ENCODE data around the gene EHBP1.

EHBP1 gene

GRCh38 chr2:63035169-63035568 is 329.7 kb downstream of the EHBP1 start:
- no peak for DNase-seq

- no peak for DNase-seq
Measured at GRCh38 chr2:63035660-63036059, 330.1 kb downstream of the EHBP1 start.

DNA sequence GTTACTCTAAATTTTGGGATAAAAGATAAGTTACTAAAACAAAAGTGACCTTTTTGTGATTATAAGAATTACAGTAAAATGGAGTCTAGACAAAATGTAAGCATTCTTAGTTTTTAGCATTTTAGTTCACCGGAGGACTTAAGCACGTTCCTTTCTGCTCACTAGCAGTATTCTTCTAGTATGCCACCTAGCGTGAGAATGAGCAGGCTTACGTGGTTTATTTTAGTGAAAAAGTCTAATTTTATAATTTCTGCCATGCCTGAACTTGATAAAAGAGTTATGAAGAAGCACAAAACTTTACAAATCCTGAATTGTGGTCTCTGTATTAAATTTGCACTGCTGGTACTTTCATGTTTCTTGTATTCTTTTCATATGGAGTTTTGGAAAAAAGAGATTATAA is 332.5 kb downstream of the EHBP1 start:
- DNase-seq = no peak

DNA sequence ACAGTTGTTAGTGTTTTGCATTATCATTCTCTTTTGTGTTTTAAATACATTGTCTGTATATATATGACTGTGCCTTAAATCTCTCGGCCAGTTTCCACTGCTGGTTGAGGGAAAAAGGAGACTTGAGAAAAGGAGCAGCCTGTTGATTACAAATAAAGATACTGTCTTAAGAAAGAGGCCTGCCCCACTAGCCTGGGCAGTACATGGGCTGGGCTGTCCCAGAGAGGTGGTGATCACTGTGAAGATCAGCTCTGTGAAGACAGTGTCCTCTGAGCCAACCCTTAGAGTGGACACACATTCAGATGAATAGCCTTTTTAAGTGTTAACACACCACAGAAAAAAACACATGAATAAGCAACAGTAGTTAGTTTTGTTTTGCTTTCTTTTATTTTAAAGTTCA is 335.1 kb downstream of the EHBP1 start:
- DNase-seq = no peak

DNA sequence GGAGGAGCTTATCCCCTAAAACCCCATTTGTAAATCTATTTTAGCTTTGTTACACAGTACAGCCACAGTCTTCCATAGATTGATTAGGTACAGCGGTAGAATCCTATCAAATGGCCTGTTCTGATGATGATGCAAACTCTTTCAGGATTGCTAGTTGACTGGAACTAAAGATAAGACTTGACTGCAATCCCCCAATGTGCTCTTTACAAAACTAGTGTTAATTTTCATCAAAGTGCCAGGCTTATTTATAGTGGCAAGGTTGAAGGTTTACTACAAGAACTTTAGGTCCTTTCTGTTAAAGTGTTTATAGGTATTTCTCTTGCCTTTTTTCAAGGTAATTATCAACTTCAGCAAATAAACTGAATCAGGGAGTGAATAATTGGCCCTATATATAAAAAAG is 336.1 kb downstream of the EHBP1 start:
- DNase-seq = no peak

- no peak for DNase-seq
Measured at GRCh38 chr2:63044362-63045327, 339.1 kb downstream of the EHBP1 start.

DNA sequence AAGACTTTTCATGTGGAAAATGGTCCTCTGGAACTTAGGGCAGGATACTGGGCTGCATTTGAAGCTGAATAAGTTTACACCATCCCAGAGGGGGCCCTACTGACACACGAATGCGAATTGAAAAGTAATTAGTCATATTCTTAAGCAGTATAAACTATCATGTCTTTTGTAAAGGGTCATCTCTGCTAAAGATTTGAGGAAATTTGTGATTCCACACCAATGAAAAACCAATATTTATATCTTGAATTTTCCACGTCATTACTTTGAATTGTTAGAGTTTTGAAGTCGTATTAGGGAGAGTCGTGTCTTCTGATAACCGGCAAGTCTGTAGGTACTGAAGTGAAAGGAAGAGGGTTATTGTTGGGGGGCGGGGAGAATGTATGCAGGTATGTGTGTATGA is 341.0 kb downstream of the EHBP1 start:
- DNase-seq = no peak

GRCh38 chr2:63046961-63047320 is 341.4 kb downstream of the EHBP1 start:
- DNase-seq = no peak

DNA sequence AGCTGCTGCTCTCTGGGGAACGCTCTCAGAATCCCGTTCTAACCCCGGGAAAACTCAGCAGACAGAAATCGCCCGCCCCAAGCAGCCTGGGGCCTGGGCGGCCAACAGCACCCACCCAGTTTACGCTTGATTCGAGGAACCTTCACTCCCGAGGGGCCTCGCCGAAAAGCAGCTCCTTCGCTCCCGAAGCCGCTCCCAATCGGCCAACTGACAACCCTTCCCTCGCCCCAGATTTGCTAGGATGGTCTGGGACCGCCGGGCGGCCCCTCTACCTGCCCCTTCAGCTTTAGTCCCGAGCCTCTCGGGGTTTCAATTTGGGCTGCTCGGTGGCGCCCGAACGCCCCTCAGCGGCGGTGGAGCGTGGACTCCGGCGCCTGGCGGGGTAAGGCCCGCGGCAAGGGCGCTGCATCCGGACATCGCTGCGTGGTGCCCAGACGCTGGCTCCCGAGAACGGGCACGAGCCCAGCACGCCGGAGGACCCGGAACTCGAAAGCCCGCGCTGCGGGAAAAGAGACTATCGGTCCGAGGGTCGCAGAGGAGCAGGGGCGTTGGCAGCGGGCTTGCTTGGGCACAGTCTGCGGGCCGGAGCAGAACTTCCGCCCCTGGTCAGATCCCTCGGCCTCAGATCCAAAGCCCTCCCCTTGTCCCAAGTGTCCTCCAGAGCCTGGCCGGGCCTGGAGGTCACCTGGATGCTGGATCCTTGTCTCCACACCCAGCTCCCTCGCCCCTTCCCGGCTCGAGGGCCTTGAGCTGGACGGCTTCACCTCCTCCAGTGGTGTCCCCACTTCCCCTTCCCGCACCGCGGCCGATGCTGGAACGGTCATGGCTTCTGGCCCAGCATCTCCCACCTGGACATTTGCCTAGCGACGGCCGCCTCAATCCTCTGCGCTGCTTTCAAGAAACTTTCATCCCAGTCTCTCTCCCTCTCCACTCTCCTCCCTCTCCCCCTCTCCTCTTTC is 342.1 kb downstream of the EHBP1 start:
- DNase-seq = no peak

DNA sequence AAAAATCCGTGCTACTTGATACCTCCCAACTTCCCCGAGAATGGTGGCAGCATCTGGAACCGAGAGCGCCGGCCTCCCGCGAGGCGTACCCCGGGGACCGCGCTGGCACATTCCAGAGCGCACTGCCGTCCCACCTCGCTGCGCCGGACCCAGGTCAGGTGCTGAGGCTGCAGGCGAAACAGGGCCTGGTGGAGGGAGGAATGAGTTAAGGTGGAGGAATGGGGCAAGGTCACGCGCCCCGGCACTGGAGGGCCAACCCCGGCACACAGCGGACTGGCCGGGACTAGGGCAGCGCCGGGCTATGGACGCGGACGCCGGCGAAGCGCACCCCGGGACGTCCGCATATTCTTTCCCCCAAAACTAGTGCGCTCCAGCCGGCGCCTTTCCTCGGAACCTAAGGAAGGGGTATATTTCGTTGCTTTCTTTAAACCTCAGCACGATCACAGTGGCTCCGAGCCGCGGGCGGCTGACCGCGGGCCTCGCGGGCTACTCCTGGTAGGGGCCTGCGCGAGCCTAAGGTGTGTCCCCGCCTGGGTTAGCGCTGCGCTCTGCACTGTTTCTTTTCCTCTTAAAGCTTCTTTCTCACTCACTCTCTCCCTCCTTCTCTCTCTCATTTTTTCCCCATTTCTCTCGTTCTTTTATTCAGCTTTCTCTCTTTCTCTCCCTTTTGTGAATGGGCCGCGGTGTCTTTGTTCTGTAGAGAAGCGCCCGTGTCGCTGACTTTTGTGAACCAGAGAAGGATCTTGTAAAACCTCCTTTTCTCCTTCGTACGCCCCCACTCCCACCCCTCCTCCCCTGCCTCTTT is 343.1 kb downstream of the EHBP1 start:
- no peak for DNase-seq

DNA sequence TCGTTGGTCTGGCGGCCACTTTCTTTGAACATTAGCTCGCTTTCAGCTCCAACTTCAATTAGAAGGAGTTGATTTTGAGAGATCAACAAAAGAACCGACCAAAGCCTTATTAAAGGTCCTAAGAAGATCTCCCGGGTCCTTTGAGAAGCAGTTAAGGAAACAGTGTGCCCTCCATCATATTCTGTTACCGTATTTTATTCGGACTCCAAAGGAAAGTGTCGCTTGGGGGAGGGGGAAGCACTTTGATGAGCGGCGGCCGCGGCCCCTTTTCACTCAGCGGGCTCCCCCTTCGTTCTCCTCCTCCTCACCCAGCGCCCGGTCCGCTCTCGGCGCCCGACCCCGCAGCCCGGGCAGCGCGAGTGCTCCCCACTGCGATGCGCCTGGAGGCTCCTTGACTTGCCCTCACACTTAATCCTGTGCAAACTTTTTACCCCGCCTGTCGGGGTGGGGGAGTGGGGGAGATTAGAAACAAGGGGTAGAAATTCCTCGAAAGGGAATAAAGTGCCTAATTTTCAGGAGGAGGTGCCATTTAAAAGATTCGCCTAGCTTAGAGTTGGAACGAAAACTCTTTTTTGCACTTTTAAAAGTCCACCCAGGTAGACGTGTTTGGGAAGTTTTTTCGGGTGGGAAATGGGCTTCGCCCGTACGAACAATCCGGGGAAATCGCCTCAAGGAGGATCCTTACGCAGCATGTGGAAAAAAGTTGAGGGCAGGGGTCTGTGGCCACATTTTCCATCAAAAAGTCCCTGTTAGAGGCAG is 343.9 kb downstream of the EHBP1 start:
- no peak for DNase-seq

DNA sequence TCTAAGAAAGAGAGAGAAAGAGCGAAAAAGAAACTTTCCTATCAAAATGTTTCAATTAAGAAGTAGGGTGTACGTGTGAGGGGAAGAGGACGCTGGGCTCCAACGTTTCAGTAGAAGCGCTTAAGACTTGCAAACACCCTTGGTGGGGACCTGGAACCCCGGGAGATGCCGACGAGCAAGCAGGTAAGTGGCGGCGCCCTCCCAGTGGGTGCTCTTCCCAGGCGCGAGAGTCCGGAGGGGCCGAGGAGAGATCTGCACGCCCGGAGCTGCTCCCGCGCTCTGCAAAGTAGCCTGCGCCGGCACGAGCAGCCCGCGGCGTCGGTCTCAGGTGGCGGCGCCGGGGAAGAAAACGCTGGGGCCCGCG is 344.4 kb downstream of the EHBP1 start:
- DNase-seq = no peak

- no peak for DNase-seq
Measured at GRCh38 chr2:63050334-63051041, 345.0 kb downstream of the EHBP1 start, which contains the start of gene OTX1. Gene OTX1 (plus strand): TSS chr2:63050830. CDS start chr2:63052991, 2,161 bp downstream.

GRCh38 chr2:63051042-63051794 is 345.7 kb downstream of the EHBP1 start:
- DNase-seq = no peak

DNA sequence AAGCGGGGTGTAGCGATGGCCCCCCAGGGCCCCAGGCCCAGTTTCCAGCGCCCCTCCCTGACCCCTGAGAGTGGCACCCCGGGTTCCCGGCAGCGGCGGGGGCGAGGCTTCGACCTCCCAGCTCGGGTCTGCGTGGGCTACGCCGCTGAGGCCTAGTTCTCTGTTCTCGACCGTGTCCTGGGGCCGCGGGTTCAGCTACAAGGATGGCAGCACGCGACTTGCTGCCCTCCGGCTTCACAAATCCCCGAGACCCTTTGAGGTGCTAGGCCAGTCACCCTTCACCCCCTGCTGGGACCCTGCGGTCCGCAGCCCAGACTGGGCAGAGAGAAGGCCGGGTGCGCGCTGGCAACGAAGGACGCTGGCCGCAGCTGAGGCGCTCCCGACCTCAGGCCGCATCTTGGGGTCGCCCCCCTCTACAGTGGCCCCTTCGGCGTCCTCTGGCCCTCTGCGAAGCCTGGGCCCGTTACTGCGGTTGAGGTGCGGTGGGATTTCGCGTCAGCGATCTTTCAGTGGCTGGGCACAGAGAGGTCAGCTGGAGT is 346.4 kb downstream of the EHBP1 start:
- DNase-seq = no peak

DNA sequence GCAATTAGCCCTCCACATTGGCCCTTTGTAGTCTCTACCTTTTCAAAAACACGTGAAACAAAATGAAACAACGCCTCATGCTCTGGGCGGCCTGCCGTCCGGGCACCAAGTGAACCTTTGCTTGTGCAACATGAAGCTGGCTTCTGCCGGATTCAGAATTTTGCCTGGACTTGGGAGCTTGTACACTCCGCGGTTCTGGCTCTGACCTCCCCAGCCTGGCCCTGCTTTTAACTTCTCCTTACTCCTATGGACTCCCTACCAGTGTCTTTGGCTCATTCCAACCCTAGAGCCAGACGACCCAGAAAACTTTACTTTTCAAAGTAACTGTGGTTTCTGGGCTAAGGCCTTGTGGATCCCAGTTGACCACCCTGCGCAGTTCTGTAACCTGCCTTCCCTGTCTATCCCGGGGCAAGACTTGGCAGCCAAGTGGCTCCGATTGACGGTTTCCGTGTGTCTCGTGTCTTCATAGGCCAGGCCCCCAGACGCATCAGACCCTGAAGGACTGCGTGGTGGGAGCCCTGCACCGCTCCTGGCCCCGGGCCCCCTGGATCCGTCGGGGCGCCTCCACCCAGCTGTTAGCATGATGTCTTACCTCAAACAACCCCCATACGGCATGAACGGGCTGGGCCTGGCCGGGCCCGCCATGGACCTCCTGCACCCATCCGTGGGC is 347.0 kb downstream of the EHBP1 start:
- DNase-seq = no peak

DNA sequence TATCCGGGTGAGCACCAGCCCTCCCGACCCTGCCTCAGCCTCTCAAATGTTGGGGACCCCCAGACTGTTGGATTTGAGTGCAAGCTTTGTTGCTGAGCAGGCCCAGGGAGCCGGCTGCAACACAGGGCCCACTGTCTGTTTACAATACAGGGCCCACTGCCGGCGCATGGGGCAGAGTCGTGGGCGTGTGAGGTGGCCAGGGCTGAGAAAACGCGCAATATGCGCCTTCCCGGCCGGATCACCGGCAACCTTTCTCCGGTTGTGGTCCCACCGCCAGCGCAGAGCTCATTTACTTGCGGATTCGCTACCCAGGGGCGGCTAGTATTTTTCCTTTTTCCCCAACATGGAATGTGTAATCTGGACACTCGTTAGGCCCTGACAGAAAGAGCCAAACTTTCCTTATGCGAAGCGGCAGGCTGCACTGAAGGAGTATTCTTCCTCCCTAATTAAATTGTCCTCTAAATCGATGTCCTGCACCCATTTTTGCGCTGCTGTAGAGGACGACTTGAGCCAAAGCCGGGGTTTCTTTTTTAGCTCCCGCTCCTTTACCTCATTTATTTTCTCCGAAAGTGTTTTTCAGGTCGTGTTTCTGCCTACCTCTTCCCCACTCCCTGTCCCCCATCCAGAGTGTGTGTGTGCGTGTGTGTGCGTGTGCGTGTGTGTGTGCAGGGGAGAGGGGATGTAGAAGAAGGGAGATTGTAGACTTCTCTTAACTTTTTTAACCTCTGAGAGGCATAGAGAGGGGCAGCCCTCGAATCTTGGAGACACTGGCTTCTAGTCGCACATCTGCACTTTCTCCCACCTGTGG is 347.8 kb downstream of the EHBP1 start:
- no peak for DNase-seq

DNA sequence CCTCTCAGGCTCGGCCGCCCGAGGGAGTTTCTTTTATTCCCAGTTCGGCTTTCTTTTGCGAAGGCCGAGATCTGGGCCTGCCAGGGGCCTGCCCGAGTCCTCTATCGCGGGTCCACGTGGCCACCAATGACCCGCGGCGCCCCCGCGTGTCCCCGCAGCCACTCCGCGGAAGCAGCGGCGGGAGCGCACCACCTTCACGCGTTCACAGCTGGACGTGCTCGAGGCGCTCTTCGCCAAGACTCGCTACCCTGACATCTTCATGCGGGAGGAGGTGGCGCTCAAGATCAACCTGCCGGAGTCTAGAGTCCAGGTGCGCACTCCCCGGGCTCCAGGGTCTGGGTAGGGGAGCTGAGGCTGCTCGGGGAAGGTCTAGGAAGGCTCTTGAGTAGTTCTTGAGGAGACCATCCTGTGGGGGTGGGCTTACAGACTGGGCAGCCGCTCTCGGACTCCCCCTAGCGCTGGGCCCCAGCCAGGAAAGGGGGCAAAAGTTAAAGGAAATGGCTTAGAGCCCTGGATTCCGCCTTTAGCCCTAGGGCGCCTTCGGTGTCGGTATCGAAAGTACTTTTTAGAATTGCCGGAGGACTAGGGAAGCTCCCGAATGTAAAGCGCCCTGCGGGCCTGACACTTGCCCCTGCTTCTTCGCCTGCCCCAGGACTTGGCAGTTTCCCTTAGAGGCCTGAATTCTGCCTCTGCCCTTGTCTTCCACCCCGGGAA is 348.5 kb downstream of the EHBP1 start:
- no peak for DNase-seq
